ENCODE results near the gene DHX15. TPM values are rescaled to one million over a fixed set of nuclear protein-coding genes. Genes with fewer than 3 reads are reported as not detected.
A peak's percentile ranks its signal among the peaks of the same experiment; 100 is the strongest.

DHX15 gene
- total RNA-seq, 1 donor from 2014 or later: 190 TPM

DNA sequence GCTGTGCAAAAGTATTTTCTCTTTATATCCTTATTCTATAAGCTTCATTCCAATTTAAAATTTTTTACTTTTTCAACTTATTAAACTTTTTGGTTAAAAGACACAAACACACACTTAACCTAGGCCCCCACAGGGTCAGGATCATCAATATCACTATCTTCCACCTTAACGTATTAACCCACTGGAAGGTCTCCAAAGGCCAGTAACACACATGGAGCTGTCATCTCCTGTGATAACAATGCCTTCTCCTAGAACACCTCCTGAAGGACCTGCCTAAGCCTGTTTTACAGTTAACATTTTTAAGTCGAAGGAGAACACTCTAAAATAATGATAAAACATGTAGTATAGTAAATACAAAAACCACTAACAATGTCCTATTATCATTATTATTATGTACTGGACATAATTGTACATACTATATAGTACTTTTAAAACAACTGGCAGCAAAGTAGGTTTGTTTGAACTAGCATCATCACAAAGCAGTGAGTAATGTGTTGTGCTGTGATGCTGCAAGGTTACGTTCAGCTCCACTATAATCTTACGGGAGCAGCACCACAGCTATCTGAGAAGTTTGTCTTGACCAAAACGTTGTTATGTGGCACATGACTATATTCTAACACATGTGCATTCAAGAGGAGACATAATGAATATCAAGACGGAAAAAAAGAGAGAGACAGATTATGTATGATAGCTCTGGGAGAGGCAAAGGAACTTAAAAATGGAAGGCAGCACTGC, 33.7 kb downstream of the DHX15 start:
- Mint-ChIP-seq H3K4me3 (no peak overlapping the region), H3K27me3 (ENCODE audit: low read depth) (no peaks in the 10 kb centered on the region), H3K9me3 (no peaks in the 10 kb centered on the region), H3K4me1 (peaks cover 18% of the 10 kb centered on the region), H3K27ac (peak overlapping the region; percentile 45), H3K36me3 (peaks cover 18% of the 10 kb centered on the region)
- no peak for DNase-seq (ENCODE audit: low spot score in 2 of 2, unreplicated experiment in 2 of 2)
- TF ChIP-seq, protein P1, sequence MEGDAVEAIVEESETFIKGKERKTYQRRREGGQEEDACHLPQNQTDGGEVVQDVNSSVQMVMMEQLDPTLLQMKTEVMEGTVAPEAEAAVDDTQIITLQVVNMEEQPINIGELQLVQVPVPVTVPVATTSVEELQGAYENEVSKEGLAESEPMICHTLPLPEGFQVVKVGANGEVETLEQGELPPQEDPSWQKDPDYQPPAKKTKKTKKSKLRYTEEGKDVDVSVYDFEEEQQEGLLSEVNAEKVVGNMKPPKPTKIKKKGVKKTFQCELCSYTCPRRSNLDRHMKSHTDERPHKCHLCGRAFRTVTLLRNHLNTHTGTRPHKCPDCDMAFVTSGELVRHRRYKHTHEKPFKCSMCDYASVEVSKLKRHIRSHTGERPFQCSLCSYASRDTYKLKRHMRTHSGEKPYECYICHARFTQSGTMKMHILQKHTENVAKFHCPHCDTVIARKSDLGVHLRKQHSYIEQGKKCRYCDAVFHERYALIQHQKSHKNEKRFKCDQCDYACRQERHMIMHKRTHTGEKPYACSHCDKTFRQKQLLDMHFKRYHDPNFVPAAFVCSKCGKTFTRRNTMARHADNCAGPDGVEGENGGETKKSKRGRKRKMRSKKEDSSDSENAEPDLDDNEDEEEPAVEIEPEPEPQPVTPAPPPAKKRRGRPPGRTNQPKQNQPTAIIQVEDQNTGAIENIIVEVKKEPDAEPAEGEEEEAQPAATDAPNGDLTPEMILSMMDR (IDR thresholded peaks at IDR 0.05; ENCODE audit: unreplicated experiment): no peak

DNA sequence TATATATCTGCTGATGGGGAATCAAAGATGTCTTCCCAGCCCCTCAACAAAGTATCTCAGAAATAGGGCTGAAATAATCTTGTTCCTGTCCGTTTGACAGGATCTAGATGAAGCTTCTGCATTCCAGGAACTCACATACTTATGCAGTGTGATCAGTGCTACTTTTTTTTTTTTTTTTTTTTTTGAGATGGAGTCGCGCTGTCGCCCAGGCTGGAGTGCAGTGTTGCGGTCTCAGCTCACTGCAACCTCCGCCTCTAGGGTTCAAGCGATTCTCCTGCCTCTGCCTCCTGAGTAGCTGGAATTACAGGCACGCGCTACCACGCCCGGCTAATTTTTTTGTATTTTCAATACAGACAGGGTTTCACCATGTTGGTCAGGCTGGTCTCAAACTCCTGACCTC, 36.4 kb downstream of the DHX15 start:
- peaks cover 17% of the 10 kb centered on the region for H3K4me1 Mint-ChIP-seq
- TF ChIP-seq, protein P1 (IDR thresholded peaks at IDR 0.05; ENCODE audit: unreplicated experiment): no peak
- H3K27ac Mint-ChIP-seq: no peak overlapping the region
- H3K9me3 Mint-ChIP-seq: no peaks in the 10 kb centered on the region
- no peak for DNase-seq (ENCODE audit: low spot score in 2 of 2, unreplicated experiment in 2 of 2)
- H3K36me3 Mint-ChIP-seq: peaks cover 13% of the 10 kb centered on the region
- H3K27me3 Mint-ChIP-seq (ENCODE audit: low read depth): no peaks in the 10 kb centered on the region
- H3K4me3 Mint-ChIP-seq: no peak overlapping the region

DNA sequence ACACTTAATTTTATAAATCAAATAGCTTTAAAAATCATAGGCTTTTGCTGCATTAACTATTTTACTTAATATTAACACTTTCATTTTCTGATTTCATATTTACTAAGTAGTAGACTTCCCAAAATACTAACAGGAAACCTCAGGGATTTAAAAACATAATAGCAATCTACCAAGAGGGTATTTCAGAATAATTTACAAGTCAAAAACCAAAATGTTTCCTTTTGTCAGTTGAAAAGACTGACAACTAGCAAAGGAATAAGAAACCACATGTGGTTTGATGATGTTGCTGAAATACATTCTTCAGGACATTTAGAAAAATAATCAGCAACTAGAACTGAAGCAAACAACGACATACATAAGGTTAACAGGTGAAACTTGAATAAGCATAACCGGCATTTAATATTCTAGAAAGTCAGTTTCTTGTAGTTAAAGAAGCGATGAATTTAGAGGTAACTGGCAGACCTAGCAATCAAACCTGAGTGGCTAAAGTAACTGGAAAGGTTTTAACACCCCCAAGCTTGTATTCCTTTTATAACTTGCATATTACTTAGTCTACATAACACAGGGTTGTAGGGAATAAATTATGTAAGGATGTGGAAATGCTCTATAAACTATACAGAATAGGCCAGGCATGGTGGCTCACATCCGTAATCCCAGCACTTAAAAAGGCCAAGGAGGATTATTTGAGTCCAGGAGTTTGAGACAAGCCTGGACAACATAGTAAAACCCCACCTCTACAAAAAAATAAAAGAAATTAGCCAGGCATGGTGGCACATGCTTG, 40.0 kb downstream of the DHX15 start:
- H3K27me3 Mint-ChIP-seq (ENCODE audit: low read depth): no peaks in the 10 kb centered on the region
- no peaks in the 10 kb centered on the region for H3K9me3 Mint-ChIP-seq
- TF ChIP-seq, protein P1 (IDR thresholded peaks at IDR 0.05; ENCODE audit: unreplicated experiment): no peak
- no peak overlapping the region for H3K4me3 Mint-ChIP-seq
- peaks cover 17% of the 10 kb centered on the region for H3K36me3 Mint-ChIP-seq
- no peaks in the 10 kb centered on the region for H3K4me1 Mint-ChIP-seq
- no peak overlapping the region for H3K27ac Mint-ChIP-seq
- DNase-seq (ENCODE audit: low spot score in 2 of 2, unreplicated experiment in 2 of 2): no peak

DNA sequence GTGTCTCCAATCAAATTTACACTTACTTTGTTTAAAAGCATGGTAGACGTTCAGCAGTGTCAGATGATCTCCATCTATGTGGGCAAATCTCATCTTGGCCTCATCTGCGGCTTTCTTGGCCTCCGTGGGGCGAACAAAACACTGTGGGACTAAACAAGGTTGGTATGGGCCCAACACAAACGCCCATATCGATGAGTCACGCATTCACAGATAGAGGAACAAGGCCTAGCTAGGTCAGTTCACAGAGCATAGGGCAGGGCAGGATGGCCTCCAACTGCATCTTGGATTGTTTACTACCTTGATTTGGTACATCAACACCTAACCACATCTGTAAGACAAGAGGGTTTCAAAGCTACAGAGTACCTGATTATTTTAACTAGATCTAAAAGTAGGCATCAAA, 47.3 kb downstream of the DHX15 start:
- no peak for DNase-seq (ENCODE audit: low spot score in 2 of 2, unreplicated experiment in 2 of 2)
- H3K27ac Mint-ChIP-seq: no peak overlapping the region
- H3K36me3 Mint-ChIP-seq: peaks cover 18% of the 10 kb centered on the region
- no peaks in the 10 kb centered on the region for H3K27me3 Mint-ChIP-seq (ENCODE audit: low read depth)
- H3K4me3 Mint-ChIP-seq: no peak overlapping the region
- H3K9me3 Mint-ChIP-seq: no peaks in the 10 kb centered on the region
- TF ChIP-seq, protein P1 (IDR thresholded peaks at IDR 0.05; ENCODE audit: unreplicated experiment): no peak
- H3K4me1 Mint-ChIP-seq: no peaks in the 10 kb centered on the region

DNA sequence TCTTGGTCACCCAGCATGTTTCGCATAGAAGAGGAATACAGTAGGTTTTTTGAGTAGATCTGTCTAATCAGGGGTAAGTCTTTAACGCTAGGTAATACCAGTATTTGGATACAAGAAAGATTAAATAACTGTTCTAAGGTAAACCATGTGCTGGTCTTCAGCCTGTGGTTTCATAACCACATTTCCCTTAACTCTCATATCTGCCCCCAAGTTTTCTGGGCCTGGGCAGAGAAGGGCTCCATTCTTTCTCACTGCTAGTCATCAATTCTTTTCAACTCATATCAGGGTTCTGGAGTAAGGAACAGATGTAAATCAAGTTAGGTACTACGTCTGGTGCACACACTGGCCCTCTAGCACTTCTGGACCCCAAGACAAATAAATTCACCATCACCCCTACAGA, 49.0 kb downstream of the DHX15 start:
- no peaks in the 10 kb centered on the region for H3K9me3 Mint-ChIP-seq
- no peak overlapping the region for H3K27ac Mint-ChIP-seq
- TF ChIP-seq, protein P1 (IDR thresholded peaks at IDR 0.05; ENCODE audit: unreplicated experiment): no peak
- peaks cover 23% of the 10 kb centered on the region for H3K36me3 Mint-ChIP-seq
- DNase-seq (ENCODE audit: low spot score in 2 of 2, unreplicated experiment in 2 of 2): no peak
- H3K27me3 Mint-ChIP-seq (ENCODE audit: low read depth): no peaks in the 10 kb centered on the region
- H3K4me3 Mint-ChIP-seq: no peak overlapping the region
- no peaks in the 10 kb centered on the region for H3K4me1 Mint-ChIP-seq
